H54 (cell line): ENCODE results near the gene DPP7.

Source experiments
- DNase-seq: peaks from one replicate; pipeline ENCODE4 v3.0.0; 2011; ENCODE audit warnings: low spot score, mixed read lengths; ENCODE audit not compliant: insufficient read length
- FAIRE-seq: peaks from 3 replicates; lab custom pipeline; 2011; peaks lifted over from hg19 to GRCh38; lab: Jason Lieb, UNC
- POLR2A ChIP-seq: IDR thresholded peaks from 2 replicates; pipeline ENCODE4 v1.6.1; 2011; ENCODE audit warnings: low read depth, mild to moderate bottlenecking, low read length

DPP7 gene

GRCh38 chr9:137116728-137117127 is 2.2 kb upstream of the DPP7 start:
- FAIRE-seq (no peak), DNase-seq (no peak)
- TF ChIP-seq POLR2A = no peak

- DNase-seq (no peak), FAIRE-seq (no peak)
- no peak for TF ChIP-seq POLR2A
Observed at GRCh38 chr9:137116027-137116507, 1.5 kb upstream of the DPP7 start.

- DNase-seq = no peak
- no peak for TF ChIP-seq POLR2A
- FAIRE-seq = no peak
Observed at GRCh38 chr9:137115394-137116026, 977 bp upstream of the DPP7 start.

GRCh38 chr9:137114220-137114612 is 317 bp downstream of the DPP7 start:
- no peak for TF ChIP-seq POLR2A
- no peak for DNase-seq
- FAIRE-seq = no peak

- no peak for TF ChIP-seq POLR2A
- FAIRE-seq = no peak
Observed at GRCh38 chr9:137113385-137114159, 961 bp downstream of the DPP7 start.

GRCh38 chr9:137112564-137113384 is 1.8 kb downstream of the DPP7 start:
- no peak for TF ChIP-seq POLR2A
- DNase-seq (no peak), FAIRE-seq (no peak)

More at GRCh38 chr9:137113385-137114159, 961 bp downstream of the DPP7 start:
- DNase-seq = no peak

- no peak for TF ChIP-seq POLR2A
- no peak for FAIRE-seq
Observed at GRCh38 chr9:137111788-137112563, 2.6 kb downstream of the DPP7 start.

GRCh38 chr9:137110911-137111787 is 3.4 kb downstream of the DPP7 start:
- DNase-seq (no peak), FAIRE-seq (no peak)
- no peak for TF ChIP-seq POLR2A

More at GRCh38 chr9:137111788-137112563, 2.6 kb downstream of the DPP7 start:
- no peak for DNase-seq

- DNase-seq (no peak), FAIRE-seq (no peak)
- no peak for TF ChIP-seq POLR2A
Observed at GRCh38 chr9:137110147-137110910, 4.2 kb downstream of the DPP7 start.

- no peak for TF ChIP-seq POLR2A
- no peak for DNase-seq
- FAIRE-seq = no peak
Observed at GRCh38 chr9:137109250-137110146, 5.0 kb downstream of the DPP7 start.
